Measurements from ENCODE around the gene DRC3. TPM values are rescaled to one million over a fixed set of nuclear protein-coding genes. Genes with fewer than 3 reads are reported as not detected.

Gene DRC3
- total RNA-seq, 1 experiment from 2014 or later: 0.68 TPM

DNA sequence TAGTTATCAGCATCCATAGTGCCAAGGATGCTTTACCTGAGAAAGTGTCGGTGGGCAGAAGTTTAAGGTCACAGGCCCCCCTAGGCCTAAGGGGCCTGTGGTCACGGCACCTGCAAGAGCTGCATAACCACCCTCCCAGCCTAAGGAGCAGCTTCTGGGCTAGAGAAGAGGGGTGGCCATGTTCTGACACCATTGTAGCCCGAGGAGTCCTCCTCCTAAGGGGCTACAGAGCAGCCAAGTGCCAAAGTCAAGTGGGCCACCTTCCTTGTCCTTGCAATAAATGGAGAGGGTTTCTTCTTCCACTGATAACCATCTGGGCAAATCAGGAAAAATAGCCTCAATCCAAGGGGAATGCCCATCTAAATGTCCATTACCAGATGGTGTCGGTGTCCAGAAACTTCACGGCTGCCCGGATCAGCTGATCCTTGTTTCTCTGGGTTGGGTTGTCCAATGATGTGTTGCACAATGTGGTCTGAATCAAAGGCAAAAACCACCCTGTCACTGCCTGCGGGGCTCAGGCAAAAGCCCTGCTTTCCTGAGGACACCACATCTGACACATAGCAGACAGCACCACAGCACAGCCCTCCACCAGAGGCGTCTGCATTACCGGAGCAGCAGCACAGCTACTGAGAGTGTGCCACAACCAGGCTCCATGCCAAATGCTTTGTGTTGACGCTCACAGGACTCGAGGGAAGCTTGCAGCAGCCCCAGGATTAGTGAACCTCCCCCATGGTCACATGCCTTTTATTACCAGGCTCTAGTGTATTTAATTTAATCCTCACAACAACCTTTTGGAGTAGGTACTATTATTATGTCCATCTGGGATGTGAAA lies 53.5 kb downstream of the DRC3 start:
- Histone ChIP-seq H3K27me3 (ENCODE audit: insufficient read depth, low read length) (no peaks in the 10 kb centered on the region), H4K8ac (replicated peaks; ENCODE audit: insufficient read length, low read depth, low read length) (no peak overlapping the region), H2BK120ac (ENCODE audit: low read depth, low read length, poor library complexity, severe bottlenecking) (no peak overlapping the region), H3K4me1 (ENCODE audit: insufficient read depth, low read length) (no peaks in the 10 kb centered on the region), H2AFZ (ENCODE audit: low read length) (no peak overlapping the region), H3K23ac (ENCODE audit: insufficient read length, low read depth, low read length) (no peak overlapping the region), H4K20me1 (ENCODE audit: control insufficient read depth, insufficient read depth, insufficient read length) (no peaks in the 10 kb centered on the region), H3K9me3 (ENCODE audit: control insufficient read depth, low read depth, low read length) (no peaks in the 10 kb centered on the region), H3K27ac (ENCODE audit: insufficient read length, low read depth, low read length) (no peak overlapping the region), H3T11ph (ENCODE audit: low read length) (no peak overlapping the region), H3K18ac (ENCODE audit: insufficient read length, low read depth, low read length) (no peak overlapping the region), H4K5ac (ENCODE audit: insufficient read length, low read depth, low read length) (no peak overlapping the region), H2AK5ac (ENCODE audit: insufficient read length, low read length) (no peak overlapping the region), H3K79me2 (ENCODE audit: insufficient read depth, low read length) (no peaks in the 10 kb centered on the region), H3K56ac (ENCODE audit: insufficient read length, low read depth, low read length) (no peak overlapping the region), H3K14ac (ENCODE audit: insufficient read depth, low read length) (no peak overlapping the region), H2BK12ac (ENCODE audit: insufficient read length, low read depth, low read length) (no peak overlapping the region), H3K4me2 (ENCODE audit: insufficient read depth, insufficient read length, low read length) (no peak overlapping the region), H2BK5ac (ENCODE audit: insufficient read length, low read length) (no peak overlapping the region), H3K79me1 (ENCODE audit: insufficient read depth, low read depth, low read length, poor library complexity, severe bottlenecking) (no peaks in the 10 kb centered on the region), H3K4ac (ENCODE audit: low read depth, low read length) (no peak overlapping the region), H2BK20ac (ENCODE audit: low read depth, low read length, poor library complexity, severe bottlenecking) (no peak overlapping the region), H3K9ac (ENCODE audit: extremely low read depth, insufficient read length, low read length) (no peak overlapping the region), H2BK15ac (ENCODE audit: low read depth, low read length) (no peak overlapping the region), H4K91ac (ENCODE audit: insufficient read length, low read depth, low read length) (no peak overlapping the region), H3K23me2 (ENCODE audit: insufficient read length, low read depth, low read length, poor library complexity, severe bottlenecking) (no peaks in the 10 kb centered on the region)
- TF ChIP-seq, protein P1, sequence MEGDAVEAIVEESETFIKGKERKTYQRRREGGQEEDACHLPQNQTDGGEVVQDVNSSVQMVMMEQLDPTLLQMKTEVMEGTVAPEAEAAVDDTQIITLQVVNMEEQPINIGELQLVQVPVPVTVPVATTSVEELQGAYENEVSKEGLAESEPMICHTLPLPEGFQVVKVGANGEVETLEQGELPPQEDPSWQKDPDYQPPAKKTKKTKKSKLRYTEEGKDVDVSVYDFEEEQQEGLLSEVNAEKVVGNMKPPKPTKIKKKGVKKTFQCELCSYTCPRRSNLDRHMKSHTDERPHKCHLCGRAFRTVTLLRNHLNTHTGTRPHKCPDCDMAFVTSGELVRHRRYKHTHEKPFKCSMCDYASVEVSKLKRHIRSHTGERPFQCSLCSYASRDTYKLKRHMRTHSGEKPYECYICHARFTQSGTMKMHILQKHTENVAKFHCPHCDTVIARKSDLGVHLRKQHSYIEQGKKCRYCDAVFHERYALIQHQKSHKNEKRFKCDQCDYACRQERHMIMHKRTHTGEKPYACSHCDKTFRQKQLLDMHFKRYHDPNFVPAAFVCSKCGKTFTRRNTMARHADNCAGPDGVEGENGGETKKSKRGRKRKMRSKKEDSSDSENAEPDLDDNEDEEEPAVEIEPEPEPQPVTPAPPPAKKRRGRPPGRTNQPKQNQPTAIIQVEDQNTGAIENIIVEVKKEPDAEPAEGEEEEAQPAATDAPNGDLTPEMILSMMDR (conservative IDR thresholded peaks at IDR 0.05): no peak
- no CpG with 5 or more reads among the region's 11 CpGs for WGBS (ENCODE audit: extremely low coverage, insufficient read length, low lambda C conversion rate)
- no peak for DNase-seq
- Mint-ChIP-seq H3K27me3 (ENCODE audit: low read depth) (no peaks in the 10 kb centered on the region), H3K36me3 (ENCODE audit: insufficient read depth in 1 of 3, low read depth in 3 of 3) (peaks cover 0 to 8% (median 0%) of the 10 kb centered on the region in 3 experiments; a peak in 1 of 7 replicates), H3K27ac (peak overlapping the region in 1 of 3 experiments; percentile 67; a peak in 1 of 7 replicates), H3K9me3 (no peaks in the 10 kb centered on the region), H3K4me1 (peaks cover 0 to 6% of the 10 kb centered on the region in 2 experiments; a peak in 1 of 4 replicates), H3K4me3 (no peak overlapping the region)
